Measurements from ENCODE around the gene AIP.
A peak's percentile ranks its signal among the peaks of the same experiment; 100 is the strongest.
"Not testable (repeated sequence)": the region's sequence is repeated elsewhere in the genome, so short reads cannot be mapped to it uniquely, and the experiment has no call there.

The AIP gene

DNA sequence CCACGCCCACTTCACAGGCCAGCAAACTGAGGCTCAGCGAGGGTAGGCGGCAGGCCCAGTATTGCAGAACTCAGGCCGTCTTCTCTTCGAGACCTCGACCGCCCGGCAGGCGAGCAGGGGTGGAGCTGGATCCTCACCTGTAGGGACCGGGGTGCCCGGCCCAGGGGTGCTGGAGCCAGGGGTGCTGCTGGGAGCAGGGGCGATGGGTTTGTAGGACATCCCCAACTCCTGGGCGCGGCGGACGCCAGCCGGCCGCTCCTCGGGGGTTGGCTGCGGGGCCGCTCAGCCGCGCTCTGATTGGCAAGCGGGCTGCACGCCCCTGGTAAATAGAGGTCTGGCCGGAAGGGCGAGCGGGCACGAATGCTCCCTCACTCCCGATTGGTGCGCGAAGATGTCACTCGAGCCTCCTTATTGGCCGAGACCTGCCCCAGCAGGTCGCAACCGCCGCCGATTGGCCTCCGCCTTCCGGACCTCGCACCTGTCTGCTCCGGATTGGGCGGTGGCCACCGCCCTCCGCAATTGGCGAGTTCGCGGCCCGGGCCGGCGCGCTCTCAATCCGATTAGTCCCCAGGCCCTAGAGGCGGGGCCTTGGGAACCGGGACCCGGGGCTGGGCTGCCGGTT lies 25.1 kb downstream of the AIP start, which contains the start of gene CDK2AP2:
Gene CDK2AP2, minus strand, starts transcription at position 299 of the 622 bp plus-strand sequence. Its CDS starts 80 bp downstream, at position 219.
- peak; percentile 93 to 96 (median 94) for DNase-seq

DNA sequence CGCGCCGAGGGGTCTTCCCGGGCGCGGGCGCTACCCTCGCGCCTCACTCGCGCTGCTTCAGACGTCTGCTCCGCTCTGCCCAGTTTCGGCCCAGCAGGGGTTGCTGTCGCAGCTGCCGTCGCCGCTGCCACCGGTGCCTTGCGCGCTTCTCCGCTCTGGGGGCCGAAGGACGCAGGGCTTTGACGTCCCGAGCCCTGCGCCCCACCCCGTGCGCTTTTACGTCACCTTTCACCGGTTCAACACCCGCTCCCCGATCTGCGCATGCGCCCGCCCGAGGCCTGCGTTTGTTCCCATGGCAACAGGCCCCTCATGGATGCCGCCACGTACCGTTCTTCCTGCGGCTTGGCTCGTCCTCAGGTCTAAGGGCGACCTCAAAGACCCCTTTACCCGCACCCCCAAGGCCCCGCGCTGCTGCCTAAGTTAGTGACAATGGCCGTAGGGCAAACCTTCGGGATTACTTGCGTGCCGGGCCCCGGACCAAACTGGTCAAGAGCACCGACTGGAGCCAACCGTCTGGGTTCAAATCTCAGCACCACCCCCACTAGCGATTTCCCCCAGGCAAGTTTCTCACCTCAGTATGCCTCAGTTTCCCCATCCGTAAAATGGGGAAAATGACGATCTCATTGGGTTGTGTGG lies 25.8 kb downstream of the AIP start:
- DNase-seq, result peak; percentile 97 to 98 (median 98)

DNA sequence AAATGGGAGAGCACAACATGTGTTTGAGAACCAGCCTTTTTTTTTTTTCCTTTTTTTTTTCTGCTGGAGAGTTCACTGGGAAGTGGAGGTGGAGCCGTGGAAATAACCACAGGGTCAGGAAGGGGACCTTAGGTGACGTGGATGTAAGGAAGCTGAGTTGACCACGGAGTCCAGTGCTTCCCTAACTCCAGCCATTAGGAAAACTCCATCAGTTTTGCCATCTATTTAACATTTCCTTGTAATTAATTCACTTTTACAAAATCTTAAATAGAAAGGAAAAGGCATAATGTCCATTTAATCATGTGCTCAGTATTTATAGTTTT lies 27.2 kb downstream of the AIP start:
- DNase-seq, result no peak

DNA sequence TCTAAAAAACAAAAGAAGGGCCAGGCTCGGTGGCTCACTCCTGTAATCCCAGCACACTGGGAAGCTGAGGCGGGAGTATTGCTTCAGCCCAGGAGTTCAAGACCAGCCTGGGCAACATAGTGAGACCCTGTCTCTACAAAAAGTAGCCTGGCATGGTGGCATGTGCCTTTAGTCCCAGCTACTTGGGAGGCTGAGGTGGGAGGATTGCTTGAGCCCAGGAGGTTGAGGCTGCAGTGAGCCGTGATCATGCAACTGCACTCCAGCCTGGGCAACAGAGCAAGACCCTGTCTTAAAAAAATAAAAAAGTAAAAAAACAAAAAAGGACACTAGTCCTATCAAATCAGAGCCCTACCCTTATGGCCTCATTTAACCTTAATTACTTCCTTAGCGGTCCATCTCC lies 28.7 kb downstream of the AIP start:
- not testable (repeated sequence) for DNase-seq

DNA sequence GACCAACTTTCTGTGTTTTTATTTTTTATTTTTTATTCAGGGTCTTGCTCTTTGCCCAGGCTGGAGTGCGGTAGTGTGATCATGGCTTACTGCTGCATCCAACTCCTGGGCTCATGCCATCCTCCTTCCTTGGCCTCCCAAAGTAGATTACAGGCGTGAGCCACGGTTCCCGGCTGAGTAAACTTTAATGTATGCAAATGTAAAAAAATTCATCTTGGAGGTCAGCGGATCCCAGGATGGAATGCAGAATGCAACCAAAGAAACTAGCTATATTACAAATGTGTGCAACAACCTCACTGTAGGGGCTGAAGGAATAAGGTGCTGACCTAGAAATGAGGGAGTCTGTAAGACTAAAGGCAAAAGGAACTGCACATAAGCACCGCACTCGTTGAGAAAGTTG lies 31.3 kb downstream of the AIP start:
- no peak for DNase-seq

DNA sequence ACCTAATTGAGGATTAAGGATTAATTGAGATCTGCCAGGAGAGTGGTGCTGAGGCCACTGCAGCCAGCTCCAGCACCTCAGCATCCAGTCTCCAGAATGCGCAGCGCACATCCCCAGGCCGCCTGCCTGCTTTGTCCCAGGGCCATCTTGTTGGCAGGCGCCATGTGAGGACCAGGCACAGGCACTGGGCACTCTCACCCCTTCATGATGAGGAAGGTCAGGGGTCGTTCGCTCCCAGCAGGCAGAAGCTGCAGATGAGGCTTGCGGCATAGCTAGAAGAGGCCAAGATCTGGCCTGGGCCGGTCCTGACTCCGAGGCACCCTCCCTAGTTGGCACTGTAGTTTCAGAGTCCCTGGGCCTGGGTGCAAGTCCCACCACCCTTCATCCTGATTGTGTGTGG lies 34.0 kb downstream of the AIP start:
- DNase-seq, result no peak

DNA sequence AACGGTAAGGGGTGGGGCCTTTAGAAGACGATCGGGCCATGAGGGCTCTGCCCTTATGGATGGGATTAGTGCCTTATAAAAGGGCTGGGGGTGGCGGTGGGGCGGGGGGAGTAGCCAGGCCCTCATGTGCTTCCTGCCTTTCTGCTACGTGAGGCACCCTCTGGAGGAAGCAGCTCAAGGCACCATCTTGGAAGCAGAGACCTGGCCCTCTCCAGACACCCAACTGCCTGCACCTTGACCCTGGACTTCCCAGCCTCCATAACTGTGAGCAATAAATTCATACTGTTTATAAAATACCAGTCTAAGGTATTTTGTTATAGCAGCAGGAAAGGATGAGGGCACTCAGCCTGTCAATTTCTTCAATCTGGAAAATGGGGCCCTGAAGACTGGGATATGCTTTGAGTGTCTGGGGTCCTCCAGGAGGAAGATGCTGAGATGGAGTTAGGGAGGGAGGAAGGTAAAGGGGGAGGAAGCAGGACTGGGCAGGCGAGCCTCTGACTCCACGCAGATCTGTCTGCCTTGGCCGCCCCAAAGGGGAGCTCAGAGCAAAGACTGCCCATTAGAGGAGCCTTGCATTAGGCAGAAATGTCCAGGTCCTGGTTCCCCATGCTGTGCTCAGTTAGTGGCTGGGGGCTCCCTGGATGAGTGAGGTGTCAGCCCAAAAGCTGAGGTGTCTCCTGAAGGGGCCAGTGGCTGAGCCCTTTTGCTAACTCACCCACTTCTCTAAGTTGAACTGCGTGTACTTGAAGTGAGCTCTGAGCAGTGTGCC lies 35.1 kb downstream of the AIP start:
- no peak for DNase-seq

DNA sequence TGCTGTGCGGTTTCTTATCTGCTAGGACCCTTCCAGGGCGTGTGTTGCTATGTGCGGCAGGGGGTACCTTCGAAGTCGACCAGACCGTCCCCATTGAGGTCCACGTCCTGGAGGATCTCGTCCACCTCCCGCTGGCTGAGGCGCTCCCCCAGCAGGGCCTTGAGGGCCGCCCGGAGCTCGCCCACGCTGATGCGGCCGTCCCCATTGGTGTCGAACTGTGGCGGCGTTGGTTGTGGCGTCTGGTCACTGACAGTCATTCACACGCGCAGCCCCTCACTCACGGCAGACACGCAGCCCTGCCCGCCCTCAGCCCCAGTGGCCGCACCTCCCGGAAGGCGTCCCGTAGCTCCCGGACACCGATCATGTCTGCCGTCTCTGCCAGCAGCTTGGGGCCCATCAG lies 36.9 kb downstream of the AIP start:
- DNase-seq, result no peak

DNA sequence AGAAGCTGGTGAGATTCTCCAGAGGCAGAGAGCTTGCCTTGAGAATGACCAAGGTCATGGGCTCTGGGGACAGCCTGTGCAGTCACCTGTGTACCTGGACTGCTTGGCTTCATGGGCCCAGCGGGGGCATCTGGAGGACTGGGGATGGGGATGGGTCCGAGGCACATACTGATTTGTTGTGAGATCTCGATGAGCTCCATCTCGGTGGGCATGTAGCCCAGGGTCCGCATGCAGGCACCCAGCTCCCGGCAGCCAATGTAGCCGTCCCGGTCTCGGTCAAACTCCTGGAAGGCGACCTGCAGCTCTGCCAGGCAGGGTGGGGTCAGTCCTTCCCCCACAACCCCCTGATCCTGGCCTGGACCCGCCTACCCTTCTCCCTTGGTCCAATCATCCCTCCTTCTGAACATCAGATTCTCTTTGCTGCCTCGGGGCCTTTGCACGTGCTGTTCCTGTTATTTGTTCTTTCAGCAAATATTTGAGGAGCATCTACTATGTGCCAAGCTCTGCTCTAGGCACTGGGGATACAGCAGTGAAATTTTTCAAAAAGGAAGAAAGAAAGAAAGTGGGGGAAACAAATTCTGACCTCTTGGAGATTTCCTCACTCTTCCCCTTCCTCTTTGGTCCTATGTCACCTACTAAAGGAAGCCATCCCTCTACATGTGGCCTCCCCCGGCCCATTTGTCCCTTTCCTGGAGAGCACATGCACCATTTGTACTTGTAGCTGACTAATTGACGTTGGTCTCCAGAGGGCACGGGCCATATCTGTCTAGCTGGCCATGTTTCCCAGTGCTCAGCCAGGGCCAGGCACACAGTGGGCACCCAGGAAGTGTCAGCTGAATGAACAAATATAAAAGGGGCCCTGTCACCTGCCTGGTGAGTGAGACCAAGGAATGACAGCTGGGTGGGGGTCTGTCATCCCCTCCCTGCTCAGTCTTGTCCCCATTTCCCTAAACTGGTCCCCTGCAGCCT lies 38.3 kb downstream of the AIP start:
- DNase-seq, result no peak

DNA sequence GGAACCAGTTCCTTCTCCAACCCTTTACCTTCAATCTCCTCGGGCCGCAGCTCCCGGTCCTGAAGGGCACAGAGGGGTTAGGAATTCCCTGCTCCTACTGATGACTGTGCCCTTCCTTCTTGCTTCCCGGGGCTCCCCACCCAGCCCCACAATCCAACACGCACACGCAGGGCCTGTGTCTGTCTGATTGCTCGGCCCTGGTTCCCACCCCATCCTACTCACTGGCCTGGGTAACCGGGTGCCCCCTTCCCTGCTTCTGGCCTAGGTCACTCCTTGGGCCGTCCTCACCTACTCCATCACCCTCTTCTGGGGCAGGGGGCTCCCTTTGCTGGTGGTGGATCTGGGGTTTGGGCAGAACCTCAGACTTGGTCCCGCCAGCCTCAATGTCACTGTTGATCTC lies 39.1 kb downstream of the AIP start:
- no peak for DNase-seq

DNA sequence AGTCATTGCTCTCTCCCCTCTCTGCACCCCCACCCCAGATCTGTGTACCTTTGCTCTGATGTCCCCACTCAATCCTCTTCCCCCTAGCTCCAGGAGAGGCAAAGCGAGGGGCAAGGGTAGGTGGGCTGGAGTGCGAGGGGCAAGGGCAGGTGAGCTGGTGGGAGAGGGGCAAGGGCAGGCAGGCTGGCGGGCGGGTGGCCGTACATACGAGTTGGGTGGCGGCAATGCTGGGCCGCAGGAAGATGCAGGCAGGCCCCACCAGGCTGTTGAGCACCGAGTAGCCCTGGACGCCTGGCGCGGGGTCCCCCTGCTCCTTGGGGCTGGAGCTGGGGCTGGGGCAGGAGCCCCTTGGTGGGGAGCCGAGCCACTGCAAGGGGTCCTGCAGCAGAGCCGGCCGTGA lies 39.5 kb downstream of the AIP start:
- no peak for DNase-seq

DNA sequence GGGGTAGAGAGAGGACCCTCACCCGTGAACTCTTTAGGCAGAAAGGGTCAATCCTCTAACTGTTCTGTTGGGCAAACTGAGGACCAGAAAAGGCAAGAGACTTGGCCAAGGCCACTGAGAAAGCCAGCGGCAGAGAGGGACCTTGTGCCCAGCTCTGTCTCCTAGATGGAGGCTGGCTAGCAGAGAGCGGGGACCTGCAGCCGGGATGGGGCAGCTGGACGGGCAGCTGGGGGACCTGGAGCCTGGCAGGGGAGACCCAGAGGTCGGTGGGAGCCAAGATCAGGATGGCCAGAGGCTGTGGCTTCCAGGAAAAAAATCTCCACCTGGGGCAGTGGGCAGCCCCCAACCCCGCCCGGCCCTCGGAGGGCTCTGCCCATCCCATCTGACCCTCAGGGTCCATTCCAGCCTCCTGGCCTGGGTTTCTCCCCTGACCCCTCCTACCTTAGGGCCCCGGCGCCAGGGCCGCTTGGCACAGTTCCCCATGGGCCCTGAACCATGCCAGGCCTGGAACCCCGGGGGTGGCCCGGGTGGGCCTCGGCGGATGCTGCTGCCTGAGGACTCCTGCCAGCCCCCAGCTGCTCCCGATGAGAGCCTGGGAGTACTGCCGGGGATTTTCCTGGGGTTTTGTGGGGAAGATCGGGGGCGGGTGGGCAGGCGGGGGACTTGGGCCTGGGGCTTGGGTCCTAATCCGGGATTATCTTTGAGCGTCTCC lies 40.2 kb downstream of the AIP start, which contains the start of gene CABP2:
Gene CABP2, minus strand, starts transcription at position 603 of the 712 bp plus-strand sequence. Its CDS starts 120 bp downstream, at position 483.
- DNase-seq, result no peak

DNA sequence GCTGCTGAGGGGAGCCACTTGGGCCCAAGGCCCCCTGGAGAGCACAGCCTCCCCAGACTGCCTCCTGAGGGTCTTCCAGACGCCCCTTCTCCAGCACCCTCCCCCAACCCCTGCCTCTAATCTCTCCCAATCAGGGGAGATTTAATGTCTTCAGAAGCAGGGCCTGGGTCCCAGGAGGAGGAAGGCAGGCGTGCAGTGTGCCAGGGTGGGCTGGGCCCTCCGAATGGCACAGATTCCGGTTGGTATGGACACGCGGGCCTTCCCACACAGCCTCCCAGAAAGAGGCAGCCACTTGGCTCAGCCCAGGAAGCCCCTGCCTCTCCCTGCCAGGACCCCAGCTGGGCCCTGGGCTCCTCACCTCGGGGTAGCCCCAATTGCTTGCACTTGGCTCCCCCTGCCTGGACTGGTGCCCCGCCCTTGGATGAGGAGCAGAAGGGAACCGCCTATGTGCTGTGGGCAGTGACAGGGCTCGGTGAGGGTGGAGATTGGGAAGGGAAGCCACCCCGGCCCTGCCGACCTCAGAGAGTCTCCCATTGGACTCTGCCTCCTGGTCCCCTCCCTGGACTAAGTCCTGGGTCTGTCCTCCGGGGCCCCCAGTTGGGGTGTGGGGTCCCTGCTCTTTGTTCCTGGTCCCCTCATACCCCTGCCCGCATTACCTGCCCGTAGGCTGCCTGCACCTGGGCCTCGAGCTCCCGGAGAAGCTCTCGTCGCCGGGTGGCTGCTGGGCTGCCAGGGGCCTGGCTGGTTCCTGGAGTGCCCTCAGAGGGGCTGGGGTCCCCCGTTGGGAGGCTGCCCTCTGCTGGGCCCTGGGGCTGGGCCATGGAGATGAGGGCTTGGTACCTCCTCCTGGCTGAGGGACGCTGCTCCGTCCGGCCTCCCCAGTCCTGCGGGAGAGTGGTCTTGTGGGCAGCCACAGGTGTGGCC lies 41.0 kb downstream of the AIP start:
- no peak for DNase-seq

DNA sequence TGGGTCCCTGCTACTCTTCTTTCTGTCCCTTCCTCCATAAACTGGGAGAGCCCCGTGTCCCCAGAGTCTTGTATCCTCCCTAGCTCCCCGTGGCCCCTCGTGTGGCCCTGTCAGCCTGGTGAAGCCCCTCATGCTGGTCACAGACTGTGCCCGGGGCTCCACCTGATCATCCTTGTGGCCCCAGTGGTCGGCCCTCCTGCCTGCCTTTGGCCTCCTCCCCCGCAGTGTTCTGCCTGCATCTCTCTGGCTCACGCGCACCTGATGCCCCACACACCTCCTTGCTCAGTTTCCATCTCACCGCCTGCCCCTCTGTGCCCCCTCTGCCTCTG lies 41.6 kb downstream of the AIP start:
- no peak for DNase-seq

DNA sequence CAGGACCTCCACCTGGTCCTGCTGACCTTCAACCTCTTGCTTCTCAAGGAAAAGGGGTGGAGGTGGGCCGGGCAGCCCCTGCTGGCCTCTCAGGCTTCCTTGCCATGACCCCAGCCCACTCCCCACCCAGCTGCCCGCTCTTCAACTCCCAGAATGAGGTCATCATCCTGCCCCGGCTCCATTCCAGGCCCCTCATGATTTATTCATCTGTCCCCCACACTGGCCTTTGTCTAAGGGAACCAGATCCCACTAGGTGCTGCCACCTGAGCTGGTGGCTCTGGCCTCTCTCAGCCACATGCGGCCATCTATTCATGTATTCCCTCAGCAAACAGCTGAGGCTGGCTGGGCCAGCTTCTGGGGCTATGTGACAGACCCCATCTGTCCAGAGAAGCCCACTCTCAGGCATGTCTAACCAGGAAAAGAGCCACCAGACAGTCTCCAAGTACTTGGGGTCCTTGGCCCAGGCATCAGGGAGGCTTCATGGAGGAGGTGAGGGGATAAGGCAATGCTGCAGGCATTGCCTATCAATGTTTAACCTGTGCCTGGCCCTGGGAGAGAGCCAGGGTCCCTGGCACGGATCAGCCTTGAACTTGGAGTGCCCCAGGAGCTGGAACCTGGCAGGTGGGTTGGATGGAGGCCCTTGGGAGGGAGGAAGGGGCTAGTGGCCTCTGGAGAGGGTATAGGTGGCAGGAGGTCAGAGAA lies 42.6 kb downstream of the AIP start:
- no peak for DNase-seq

DNA sequence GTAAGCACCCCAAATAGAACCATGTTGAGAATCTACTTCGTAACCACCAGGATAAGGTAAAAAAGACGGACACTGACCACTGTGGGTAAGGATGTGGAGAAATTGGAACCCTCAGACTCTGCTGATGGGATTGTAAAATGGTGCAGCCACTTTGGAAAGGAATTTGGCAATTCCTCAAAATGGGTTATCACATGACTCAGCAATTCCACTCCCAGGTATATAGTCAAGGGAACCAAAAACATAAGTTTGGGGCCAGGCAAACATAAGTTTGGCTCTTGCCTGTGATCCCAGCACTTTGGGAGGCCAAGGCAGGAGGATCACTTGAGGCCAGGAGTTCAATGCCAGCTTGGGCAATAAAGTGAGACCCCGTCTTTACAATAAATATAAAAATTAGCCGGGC lies 45.5 kb downstream of the AIP start:
- no peak for DNase-seq

DNA sequence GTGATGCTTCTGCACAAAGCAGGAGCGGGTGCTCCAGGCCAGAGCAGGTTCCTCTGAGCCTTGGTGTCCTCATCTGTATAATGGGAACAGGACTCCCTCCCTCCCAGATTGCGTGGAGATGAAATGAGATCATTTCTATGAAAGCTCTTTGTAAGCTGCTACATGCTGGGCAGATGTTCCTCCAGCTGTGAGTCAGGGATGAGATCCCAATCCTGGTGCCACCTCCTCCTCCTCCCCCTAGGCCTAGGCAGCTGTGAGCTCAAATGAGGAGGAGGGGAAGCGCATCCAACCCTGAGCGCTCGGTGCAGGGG lies 47.4 kb downstream of the AIP start:
- no peak for DNase-seq

DNA sequence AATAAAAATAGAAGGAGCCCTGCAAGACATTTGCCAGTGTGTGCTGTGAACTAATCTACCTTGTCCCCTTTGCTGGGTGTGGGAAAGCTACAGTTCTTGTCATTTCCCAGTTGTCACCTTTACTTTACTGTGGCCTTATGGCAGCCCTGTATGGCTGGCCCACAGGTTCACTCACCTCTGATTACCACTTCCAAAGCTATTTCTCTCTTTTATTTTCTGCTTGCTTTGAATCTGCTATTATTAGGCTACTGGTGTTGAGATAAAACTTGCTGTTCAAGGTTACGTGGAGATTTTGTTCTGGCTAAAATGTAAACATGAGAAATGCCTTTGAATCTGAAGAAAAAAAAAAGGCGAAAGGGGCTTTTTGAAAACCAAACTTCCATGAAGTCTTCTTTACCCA lies 50.1 kb downstream of the AIP start:
- no peak for DNase-seq

DNA sequence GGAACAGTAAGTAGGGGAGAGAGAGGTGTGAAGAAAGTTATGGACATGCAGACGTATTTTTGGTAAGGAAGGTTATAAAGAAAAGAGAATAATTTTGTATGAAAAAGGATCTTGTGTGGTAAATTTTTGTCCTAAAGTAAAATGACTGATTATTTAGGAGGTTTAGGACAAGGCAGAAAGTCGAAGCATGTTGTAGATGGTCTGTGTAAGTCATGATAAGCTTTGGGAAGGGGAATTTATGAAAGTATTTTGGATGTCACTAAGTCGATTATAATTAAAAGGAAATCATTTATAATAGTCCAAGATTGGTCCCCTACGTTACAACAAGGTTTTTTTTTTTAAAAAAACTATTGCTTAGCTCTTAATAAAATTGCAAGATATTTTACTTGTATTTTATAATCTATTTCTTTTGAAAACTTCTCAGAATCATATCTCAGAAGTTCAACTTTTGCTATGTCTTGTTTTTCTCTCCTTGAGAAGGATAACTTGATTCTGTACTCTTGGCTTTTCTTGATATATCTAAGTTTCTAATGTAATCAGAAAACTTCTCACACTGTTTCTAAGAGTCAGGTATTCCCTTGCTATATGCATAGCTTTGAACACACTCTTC lies 51.3 kb downstream of the AIP start:
- no peak for DNase-seq

DNA sequence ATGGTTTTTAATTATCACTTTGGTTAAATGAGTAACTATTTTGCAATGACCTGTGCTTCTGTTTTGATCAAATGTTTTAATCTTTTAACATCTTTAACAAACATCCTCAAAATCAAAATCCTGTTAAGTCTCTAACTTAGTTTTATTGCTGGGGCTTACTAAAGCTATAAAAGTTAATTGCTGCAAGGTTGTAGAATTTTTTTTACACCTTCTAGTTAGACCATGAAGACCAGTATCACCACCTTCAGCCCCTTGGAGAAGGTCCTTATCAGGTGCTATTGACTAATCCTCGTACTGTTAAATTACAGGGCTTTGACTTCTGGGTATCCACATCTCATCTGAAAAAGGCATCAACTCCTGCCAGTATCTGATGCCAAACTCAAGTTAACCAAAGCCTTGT lies 52.7 kb downstream of the AIP start:
- DNase-seq, result no peak

Data from activated CD4-positive, CD25-positive, alpha-beta regulatory T cell (primary cell).